RCC 7860 (cell line): ENCODE data around the gene CACNA1A.
A peak's percentile ranks its signal among the peaks of the same experiment; 100 is the strongest.

Source experiments
- DNase-seq: peaks from one replicate; pipeline ENCODE4 v3.0.0-alpha.2; 2015; ENCODE audit warnings: low spot score
- FAIRE-seq: peaks from 2 replicates; lab custom pipeline; 2012; peaks lifted over from hg19 to GRCh38; lab: Jason Lieb, UNC

CACNA1A gene

GRCh38 chr19:13493516-13494310 lies 12.6 kb downstream of the CACNA1A start:
- no peak for DNase-seq
- FAIRE-seq: no peak

GRCh38 chr19:13492128-13492527 lies 14.2 kb downstream of the CACNA1A start:
- FAIRE-seq: no peak

GRCh38 chr19:13487985-13488384 lies 18.3 kb downstream of the CACNA1A start:
- no peak for DNase-seq
- FAIRE-seq: no peak

More at GRCh38 chr19:13492128-13492527, 14.2 kb downstream of the CACNA1A start:
- no peak for DNase-seq

GRCh38 chr19:13484166-13484565 lies 22.1 kb downstream of the CACNA1A start:
- FAIRE-seq (no peak), DNase-seq (no peak)

- DNase-seq (no peak), FAIRE-seq (no peak)
These were observed 23.1 kb downstream of the CACNA1A start for GRCh38 chr19:13483215-13483614.

GRCh38 chr19:13478576-13478975 lies 27.7 kb downstream of the CACNA1A start:
- DNase-seq: no peak
- no peak for FAIRE-seq

- DNase-seq: no peak
- no peak for FAIRE-seq
These were observed 30.2 kb downstream of the CACNA1A start for GRCh38 chr19:13476071-13476470.

GRCh38 chr19:13475044-13475443 lies 31.2 kb downstream of the CACNA1A start:
- FAIRE-seq (no peak), DNase-seq (no peak)

GRCh38 chr19:13466697-13467096 lies 39.6 kb downstream of the CACNA1A start:
- DNase-seq: no peak
- FAIRE-seq: no peak

GRCh38 chr19:13463296-13463695 lies 43.0 kb downstream of the CACNA1A start:
- FAIRE-seq (no peak), DNase-seq (no peak)

- DNase-seq (no peak), FAIRE-seq (no peak)
These were observed 44.7 kb downstream of the CACNA1A start for GRCh38 chr19:13461536-13461935.

GRCh38 chr19:13460045-13460444 lies 46.2 kb downstream of the CACNA1A start:
- DNase-seq: no peak

GRCh38 chr19:13459351-13459750 lies 46.9 kb downstream of the CACNA1A start:
- DNase-seq (no peak), FAIRE-seq (no peak)

More at GRCh38 chr19:13460045-13460444, 46.2 kb downstream of the CACNA1A start:
- FAIRE-seq: no peak

- FAIRE-seq (no peak), DNase-seq (no peak)
These were observed 54.8 kb downstream of the CACNA1A start for GRCh38 chr19:13451434-13451995.

- no peak for FAIRE-seq
These were observed 58.3 kb downstream of the CACNA1A start for GRCh38 chr19:13447978-13448377.

GRCh38 chr19:13441810-13442512 lies 64.3 kb downstream of the CACNA1A start:
- DNase-seq (no peak), FAIRE-seq (no peak)

More at GRCh38 chr19:13447978-13448377, 58.3 kb downstream of the CACNA1A start:
- DNase-seq: no peak

GRCh38 chr19:13437919-13438618 lies 68.2 kb downstream of the CACNA1A start:
- DNase-seq: no peak
- FAIRE-seq: no peak

- no peak for FAIRE-seq
These were observed 69.9 kb downstream of the CACNA1A start for GRCh38 chr19:13436352-13436751.

GRCh38 chr19:13430790-13431582 lies 75.3 kb downstream of the CACNA1A start:
- DNase-seq (peak; percentile 17), FAIRE-seq (no peak)

More at GRCh38 chr19:13436352-13436751, 69.9 kb downstream of the CACNA1A start:
- no peak for DNase-seq

- DNase-seq: no peak
- FAIRE-seq: no peak
These were observed 76.7 kb downstream of the CACNA1A start for GRCh38 chr19:13429563-13429962.
